Lung (tissue), 12 donors: ENCODE measurements around the gene TMEM132E. TPM values are rescaled to one million over a fixed set of nuclear protein-coding genes. Genes with fewer than 3 reads are reported as not detected.

Source experiments
- ATAC-seq: fragments of 200-7000 bp; cut with Tn5 transposase; one replicate; pipeline ENCODE4 v1.9.1; 2020; ENCODE audit warnings: moderate number of reproducible peaks; ENCODE audit not compliant: insufficient read depth, low FRiP score
- DNase-seq, 3 donors: peaks; one replicate each; pipeline ENCODE4 v3.0.0-alpha.2; 2013 to 2017
- H3K27ac ChIP-seq, 2 donors: one replicate each; pipeline ENCODE4 v1.5.1; 2013; ENCODE audit warnings: mild to moderate bottlenecking in 2 of 2, moderate library complexity in 2 of 2, control low read depth in 1 of 2, inconsistent platforms in 1 of 2, low read depth in 1 of 2, low read length in 1 of 2
- H3K27me3 ChIP-seq, 3 donors: one replicate each; pipeline ENCODE4 v1.5.1; 2013; ENCODE audit warnings: low read length in 2 of 3; ENCODE audit not compliant: control insufficient read depth in 3 of 3, insufficient read depth in 3 of 3
- H3K36me3 ChIP-seq, 4 donors: one replicate each; pipeline ENCODE4 v1.5.1; 2013; ENCODE audit warnings: low read length in 4 of 4, mild to moderate bottlenecking in 1 of 4, moderate library complexity in 1 of 4; ENCODE audit not compliant: control insufficient read depth in 4 of 4, insufficient read depth in 4 of 4
- H3K4me1 ChIP-seq, 5 donors: one replicate each; pipeline ENCODE4 v1.5.1; 2013; ENCODE audit warnings: low read length in 5 of 5, mild to moderate bottlenecking in 2 of 5, moderate library complexity in 1 of 5; ENCODE audit not compliant: control insufficient read depth in 5 of 5, insufficient read depth in 5 of 5
- H3K4me3 ChIP-seq: one replicate; pipeline ENCODE4 v1.5.1; 2013; ENCODE audit warnings: mild to moderate bottlenecking, control low read depth, moderate library complexity
- H3K9ac ChIP-seq, 2 donors: one replicate each; pipeline ENCODE4 v1.5.1; 2013; ENCODE audit warnings: low read length in 2 of 2, control low read depth in 1 of 2; ENCODE audit not compliant: insufficient read depth in 1 of 2
- H3K9me3 ChIP-seq, 4 donors: one replicate each; pipeline ENCODE4 v1.5.1; 2013; ENCODE audit warnings: low read length in 3 of 4, mild to moderate bottlenecking in 1 of 4, moderate library complexity in 1 of 4; ENCODE audit not compliant: control insufficient read depth in 4 of 4, insufficient read depth in 3 of 4
- WGBS, 2 donors: extraction: QIAGEN DNeasy Blood & Tissue Kit; methylation state at CpG; one replicate each; pipeline ENCODE4 v1.1.7; 2013; 5-methylcytosine and 5-hydroxymethylcytosine counted together
- polyA plus RNA-seq, 2 donors: library from polyadenylated mRNA; stranded (reverse); fragments of 200-250 nt; gene quantifications; one replicate each; pipeline ENCODE4 v1.2.1, GENCODE V29; 2013
- total RNA-seq, 2 donors: library from RNA; depleted of rRNA in 1 of 2; stranded (reverse); fragments of >200 nt in 1 of 2; gene quantifications; one replicate each; pipeline ENCODE4 v1.2.1, GENCODE V29; 2014 to 2021
- TF ChIP-seq, protein P1 (sequence below): IDR thresholded peaks from 2 replicates; pipeline ENCODE4 v1.5.1; 2012; ENCODE audit warnings: mild to moderate bottlenecking; ENCODE audit errors: control extremely low read depth, extremely low read depth
- donor health status: control.
- donor health status: control.
- donor health status: Bipolar disorder and iron deficiency.
- donor health status: healthy.
- donor health status: DM: yes; HTN: yes; CAD: no.

TMEM132E gene
- total and polyA plus RNA-seq, 4 donors: 0.02 to 0.17 (median 0.07) TPM

DNA sequence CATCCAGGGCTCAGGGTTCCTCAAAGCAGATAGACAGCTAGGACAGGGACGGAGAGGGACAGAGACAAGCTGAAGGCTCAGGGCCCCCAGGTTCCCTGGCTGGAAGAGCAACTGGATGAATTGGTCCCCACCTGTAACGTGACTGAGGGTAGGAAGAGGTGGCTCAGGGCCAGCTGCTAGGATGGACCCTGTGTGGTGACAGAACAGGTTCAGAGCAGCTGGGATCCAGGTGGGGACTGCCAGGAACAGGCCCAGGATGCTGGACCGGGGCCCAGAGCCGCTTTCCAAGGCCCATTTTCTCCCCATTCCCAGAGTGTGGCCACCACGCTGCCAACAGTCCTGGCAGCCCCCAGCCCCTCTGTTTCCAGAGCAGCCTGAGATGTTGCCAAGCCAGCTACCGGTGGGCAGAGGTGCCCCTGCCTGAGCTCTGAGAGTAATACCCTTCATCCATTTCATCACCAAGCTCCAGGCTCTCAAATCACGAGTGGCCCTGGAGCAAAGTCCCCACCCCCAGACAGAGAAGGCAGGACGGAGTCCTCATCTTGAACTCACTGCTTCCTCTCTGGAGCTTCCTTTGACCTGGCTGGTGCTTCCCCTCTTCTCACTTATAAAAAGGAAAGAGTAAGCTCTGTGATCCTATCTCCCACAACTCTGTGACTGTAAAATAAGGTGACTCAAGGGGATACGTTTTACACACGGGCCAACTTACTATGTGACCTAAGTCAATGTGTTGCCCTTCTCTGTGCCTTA is 79.6 kb downstream of the TMEM132E start:
- H3K36me3 ChIP-seq: no peaks in the 10 kb centered on the region
- H3K4me3 ChIP-seq: no peak overlapping the region
- TF ChIP-seq, protein P1, sequence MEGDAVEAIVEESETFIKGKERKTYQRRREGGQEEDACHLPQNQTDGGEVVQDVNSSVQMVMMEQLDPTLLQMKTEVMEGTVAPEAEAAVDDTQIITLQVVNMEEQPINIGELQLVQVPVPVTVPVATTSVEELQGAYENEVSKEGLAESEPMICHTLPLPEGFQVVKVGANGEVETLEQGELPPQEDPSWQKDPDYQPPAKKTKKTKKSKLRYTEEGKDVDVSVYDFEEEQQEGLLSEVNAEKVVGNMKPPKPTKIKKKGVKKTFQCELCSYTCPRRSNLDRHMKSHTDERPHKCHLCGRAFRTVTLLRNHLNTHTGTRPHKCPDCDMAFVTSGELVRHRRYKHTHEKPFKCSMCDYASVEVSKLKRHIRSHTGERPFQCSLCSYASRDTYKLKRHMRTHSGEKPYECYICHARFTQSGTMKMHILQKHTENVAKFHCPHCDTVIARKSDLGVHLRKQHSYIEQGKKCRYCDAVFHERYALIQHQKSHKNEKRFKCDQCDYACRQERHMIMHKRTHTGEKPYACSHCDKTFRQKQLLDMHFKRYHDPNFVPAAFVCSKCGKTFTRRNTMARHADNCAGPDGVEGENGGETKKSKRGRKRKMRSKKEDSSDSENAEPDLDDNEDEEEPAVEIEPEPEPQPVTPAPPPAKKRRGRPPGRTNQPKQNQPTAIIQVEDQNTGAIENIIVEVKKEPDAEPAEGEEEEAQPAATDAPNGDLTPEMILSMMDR: no peak
- peaks cover 0 to 2% (median 0%) of the 10 kb centered on the region in 4 donors for H3K9me3 ChIP-seq
- H3K4me1 ChIP-seq: peaks cover 0 to 5% (median 0%) of the 10 kb centered on the region in 5 donors
- whole genome bisulfite sequencing, 2 donors: 72 to 83% methylated on average over 9 to 10 of the region's 10 CpGs
- DNase-seq (no peak), ATAC-seq (no peak)
- no peaks in the 10 kb centered on the region for H3K27me3 ChIP-seq
- no peak overlapping the region for H3K27ac ChIP-seq
- H3K9ac ChIP-seq: no peak overlapping the region

DNA sequence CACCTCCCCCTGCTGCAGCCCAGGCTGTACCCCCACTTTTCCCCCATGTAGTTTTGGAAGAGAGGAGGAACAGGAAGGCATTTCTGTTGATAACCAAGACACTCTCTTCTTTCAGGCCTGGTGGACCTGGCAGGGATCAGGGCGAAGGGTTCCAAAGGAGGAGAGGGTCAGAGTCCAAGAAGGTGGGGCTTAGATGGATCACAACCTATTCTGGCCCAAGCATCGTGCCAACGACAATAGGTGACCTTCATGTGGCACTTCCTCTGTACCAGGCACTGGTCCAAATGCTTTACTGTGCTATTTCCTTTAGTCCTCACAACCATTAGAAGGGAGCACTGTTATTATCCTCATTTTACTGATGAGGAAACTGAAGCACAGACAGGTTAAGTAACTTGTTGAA is 84.3 kb downstream of the TMEM132E start:
- peaks cover 0 to 7% (median 0%) of the 10 kb centered on the region in 3 donors for H3K27me3 ChIP-seq
- WGBS, 2 donors: 51 to 53% methylated on average over 3 of the region's 3 CpGs

DNA sequence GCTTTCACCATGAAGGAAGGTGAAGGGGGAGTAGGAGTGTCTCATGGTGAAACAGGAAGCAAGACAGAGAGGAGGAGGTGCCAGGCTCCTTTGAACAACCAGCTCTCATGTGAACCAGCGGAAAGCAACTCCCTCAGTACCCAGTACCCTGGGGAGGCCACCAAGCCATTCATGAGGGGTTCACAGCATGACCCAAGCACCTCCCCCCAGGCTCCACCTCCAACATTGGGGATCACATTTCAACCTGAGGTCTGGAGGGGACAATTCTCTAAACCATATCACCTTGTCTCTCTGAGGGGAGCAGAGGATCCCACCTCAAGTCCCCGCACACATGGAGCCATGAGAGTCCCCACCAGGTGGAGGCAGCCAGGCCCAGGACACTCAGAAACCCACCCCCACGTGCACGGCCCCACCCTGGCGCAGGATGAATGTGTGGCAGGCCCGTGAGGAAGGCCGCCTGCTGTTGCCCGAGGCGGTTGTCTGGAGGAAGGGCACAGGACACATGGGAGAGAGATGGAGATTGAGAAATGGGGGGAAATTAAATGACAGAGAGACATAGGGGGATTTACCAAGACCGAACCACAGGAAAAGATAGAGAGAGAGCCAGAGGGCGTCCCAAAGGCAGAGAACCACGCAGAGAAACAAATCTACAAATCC is 85.9 kb downstream of the TMEM132E start:
- TF ChIP-seq, protein P1: no peak
- Histone ChIP-seq H3K9me3 (peaks cover 0 to 5% (median 0%) of the 10 kb centered on the region in 4 donors), H3K9ac (no peak overlapping the region), H3K4me1 (peaks cover 0 to 2% (median 0%) of the 10 kb centered on the region in 5 donors), H3K4me3 (no peak overlapping the region), H3K27me3 (peaks cover 0 to 11% (median 0%) of the 10 kb centered on the region in 3 donors), H3K27ac (no peak overlapping the region), H3K36me3 (no peaks in the 10 kb centered on the region)
- no peak for DNase-seq
- no peak for ATAC-seq
- WGBS, 2 donors: 31 to 38% methylated on average over 12 of the region's 12 CpGs

More for the DNA sequence above, 84.3 kb downstream of the TMEM132E start:
- TF ChIP-seq, protein P1: no peak
- no peaks in the 10 kb centered on the region for H3K36me3 ChIP-seq
- H3K9ac ChIP-seq: no peak overlapping the region
- DNase-seq: no peak
- no peak for ATAC-seq
- no peak overlapping the region for H3K27ac ChIP-seq
- no peak overlapping the region for H3K4me3 ChIP-seq
- H3K4me1 ChIP-seq: peaks cover 0 to 2% (median 0%) of the 10 kb centered on the region in 5 donors
- peaks cover 0 to 5% (median 0%) of the 10 kb centered on the region in 4 donors for H3K9me3 ChIP-seq
